OCI-M1 (cell line): ENCODE measurements around the gene RBFOX1.
"Not testable (repeated sequence)": the region's sequence is repeated elsewhere in the genome, so short reads cannot be mapped to it uniquely, and the experiment has no call there.

Source experiments
- DNase-seq: peaks from one replicate; lab custom pipeline; 2025; lab: John Stamatoyannopoulos, UW

Gene RBFOX1

DNA sequence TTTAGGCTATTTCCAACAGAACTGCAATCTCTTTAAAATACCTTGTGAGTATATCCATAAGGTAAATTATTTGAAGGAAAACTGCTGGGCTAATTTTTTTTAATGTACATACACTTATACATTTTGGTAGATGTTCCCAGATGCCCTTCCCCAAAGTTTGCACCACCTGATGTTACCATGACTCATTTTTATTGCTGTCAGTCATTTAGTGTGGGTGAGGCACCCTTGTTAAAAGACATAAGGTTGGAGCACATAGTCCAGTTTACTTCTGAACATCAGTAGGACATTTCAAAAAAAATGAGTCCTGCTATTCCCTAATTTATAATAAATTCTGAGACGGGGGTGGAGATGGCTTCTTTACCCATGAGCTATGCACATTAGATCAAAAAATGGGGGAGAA, 138.6 kb downstream of the RBFOX1 start:
- DNase-seq: no peak

DNA sequence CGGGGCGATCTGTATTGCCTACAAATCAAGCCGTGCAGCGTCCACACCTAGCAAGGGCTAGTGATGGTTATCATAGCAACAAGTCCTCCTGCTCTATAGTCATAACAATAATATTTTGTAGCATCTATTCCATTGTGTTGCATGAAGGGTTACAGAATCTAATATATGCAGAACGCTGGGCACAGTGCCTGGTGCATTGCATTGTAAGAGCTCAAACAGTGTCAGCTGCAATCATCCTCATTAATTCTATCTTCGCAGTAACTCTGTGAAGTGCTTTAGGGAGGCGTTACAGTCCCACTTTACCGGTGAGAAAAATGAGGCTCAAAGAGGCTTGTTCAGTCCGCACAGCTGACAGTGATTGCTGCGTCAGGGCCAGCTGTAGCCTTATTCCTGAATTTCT, 149.4 kb downstream of the RBFOX1 start:
- DNase-seq: no peak

DNA sequence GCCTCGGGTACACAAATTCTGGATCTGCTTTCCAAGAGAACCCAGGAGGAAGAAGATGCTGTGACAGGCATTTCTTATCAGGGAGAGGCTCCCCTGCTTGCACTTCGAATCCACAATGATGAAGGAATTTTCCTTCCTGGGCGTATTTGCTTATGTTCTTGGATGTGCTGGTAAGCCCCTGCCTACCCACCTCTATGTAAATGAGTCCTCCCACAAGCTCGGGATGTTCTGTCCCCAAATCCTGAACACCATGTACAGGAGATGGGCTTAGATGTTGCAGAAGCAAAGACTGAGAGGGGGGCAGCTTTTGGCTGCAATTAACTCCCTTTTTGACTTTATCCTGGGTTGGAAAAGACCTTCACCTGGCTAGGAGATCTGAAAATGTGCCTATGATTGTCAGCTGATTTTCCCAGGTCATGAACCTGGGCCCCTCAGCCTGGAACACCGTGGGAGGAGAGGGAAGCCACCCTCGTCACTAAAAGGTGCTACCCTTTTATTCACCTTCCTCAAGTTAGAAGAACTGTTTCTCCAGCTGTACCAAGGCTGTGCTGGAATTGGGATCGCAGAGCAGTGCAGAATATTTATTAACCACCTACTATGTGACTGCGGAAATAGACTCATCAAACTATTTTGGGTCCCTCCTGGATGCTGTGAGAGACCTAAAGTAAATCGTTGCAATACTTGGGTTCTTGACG, 150.1 kb downstream of the RBFOX1 start:
- DNase-seq: no peak

DNA sequence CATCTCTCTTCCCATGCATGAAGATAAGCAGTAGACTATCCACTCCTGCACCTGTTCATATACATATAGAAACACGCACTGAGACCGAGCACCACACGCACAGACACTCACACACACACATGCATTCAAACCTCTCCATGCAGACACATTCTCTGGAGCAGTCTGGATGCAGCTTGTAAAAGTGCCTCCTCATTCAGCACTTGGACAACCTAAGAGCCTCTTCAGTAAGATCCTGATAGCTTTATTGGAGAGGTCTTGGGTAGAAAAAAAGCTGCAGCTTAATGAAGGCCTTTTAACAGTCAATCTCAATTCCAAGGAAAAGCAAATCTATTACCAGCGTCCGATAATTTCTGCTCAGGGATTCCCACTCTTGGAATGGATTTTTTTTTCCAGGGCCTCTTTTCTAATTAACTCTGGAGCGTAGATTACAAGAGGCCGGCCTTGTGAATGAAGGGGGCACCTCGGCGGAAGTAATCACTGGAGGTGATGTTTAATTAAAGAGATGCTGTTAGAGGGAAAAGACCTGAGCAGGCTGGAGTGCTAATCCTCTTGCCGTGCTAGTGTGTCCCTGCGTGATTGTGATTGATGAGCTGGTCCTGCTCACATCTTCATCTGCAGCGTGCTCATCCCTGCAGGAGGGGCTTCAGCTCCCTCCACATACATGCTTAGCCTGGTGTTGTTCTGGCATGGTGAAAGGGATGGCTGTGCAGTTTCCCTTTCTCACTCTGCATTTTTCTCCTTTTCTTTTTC, 155.1 kb downstream of the RBFOX1 start:
- DNase-seq: no peak

- peak; percentile 1 for DNase-seq
Observed at GRCh38 chr16:7492122-7492521, 159.5 kb downstream of the RBFOX1 start.

DNA sequence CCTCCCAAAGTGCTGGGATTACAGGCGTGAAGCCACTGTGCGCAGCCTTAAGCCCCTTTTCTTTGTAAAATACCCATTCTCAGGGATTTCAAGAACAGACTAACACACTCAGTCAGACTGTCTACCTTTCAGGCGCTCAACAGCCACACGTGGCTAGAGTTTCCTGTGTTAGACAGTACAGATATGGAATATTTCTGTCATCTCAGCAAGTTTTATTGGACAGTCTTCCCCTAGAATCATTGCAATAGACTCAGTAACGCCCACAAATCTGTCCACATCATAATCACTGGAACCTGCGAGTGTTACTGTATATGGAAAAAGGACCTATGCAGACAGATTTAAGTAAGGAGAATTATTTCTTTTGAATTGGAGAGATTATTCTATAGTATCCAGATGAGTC, 160.5 kb downstream of the RBFOX1 start:
- DNase-seq: no peak

DNA sequence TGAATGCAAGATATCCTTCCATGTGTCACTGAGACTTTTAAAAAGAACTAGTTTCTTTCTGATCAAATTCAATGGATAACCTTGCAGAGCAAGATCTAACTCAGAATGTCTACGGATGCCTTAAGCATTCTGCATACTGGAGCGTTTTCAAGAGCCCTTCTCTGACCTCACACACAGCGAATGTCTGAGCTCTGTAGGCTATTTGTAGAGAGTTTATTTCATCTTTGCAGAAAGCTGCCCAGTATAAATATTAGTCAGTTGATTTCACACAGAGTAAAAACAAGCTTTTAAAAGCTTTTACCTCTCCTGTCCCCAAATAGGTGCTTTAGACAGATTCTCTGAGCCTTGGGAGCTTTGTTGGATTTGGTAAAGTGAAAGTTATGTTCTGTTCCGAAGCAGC, 165.0 kb downstream of the RBFOX1 start:
- DNase-seq: no peak

- DNase-seq: no peak
Observed at GRCh38 chr16:7501868-7502267, 169.2 kb downstream of the RBFOX1 start.

DNA sequence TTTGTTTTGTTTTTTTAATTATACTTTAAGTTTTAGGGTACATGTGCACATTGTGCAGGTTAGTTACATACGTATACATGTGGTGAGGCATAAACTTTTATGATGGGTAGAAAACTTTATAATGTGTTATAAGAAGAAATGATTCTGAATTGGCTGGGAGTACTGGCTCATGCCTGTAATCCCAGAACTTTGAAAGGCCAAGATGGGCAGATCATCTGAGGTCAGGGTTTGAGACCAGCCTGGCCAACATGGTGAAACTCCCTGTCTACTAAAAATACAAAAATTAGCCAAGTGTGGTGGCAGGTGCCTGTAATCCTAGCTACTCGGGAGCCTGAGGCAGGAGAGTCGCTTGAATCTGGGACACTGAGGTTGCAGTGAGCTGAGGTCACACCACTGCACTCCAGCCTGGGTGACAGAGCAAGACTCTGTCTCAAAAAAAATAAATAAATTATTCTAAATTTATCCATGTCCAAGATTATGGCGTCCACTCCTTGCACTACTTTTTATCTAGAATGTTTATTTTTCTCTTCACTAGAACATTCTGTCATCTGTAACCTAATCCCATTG, 170.0 kb downstream of the RBFOX1 start:
- DNase-seq: not testable (repeated sequence)

DNA sequence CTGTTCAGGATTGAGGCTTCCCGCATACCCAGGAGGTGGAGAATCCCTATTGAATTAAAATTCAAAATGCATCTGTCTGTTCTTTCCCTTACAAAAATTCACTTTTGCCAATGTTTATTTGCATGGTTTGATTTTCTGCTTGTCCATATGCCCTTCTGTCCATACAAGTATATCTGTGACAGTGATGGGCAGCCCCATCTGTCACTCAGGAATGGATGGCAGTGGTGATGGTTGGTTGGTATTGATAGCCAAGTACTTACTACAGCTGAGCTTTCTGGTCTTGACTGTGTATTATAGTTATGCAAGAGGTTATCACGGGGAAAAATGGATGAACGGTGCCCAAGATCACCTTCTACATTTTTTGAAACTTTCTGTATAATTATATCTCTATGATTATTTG, 171.0 kb downstream of the RBFOX1 start:
- DNase-seq: no peak

- no peak for DNase-seq
Observed at GRCh38 chr16:7504844-7505243, 172.2 kb downstream of the RBFOX1 start.

GRCh38 chr16:7505495-7505894, 172.8 kb downstream of the RBFOX1 start:
- no peak for DNase-seq

- no peak for DNase-seq
Observed at GRCh38 chr16:7506363-7506762, 173.7 kb downstream of the RBFOX1 start.

- no peak for DNase-seq
Observed at GRCh38 chr16:7508656-7509055, 176.0 kb downstream of the RBFOX1 start.

DNA sequence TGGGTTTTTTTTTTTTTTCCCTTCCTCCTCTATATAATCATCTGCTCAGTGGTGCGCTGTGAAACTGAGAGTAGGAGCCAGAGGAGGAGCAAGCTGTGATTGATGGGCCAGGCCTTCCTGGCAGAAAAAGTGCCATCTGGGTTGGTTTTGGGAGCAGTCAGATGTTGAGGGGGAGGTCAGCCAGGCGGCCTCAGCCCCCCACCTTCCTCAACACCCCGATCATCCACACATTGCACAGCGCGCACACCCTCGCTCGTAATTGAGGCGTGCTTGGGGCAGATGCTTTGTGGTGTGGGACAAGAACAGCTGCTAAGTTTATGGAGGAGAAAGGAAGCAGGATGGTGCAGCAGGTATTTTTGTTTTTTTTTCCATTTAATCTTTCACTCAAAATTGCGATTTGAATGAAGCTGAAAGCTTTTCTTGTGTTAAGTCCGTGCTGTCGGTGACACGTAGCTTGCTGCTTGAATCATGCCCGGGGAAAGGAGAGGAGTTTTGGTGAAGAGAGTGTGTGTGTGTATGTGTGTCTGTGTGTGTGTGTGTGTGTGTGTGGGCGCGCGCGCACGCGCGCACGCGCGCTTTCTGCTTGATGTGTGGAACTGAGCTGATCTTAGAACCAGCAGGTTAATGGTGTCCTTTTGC, 177.4 kb downstream of the RBFOX1 start:
- DNase-seq: no peak

- DNase-seq: no peak
Observed at GRCh38 chr16:7511549-7512260, 179.1 kb downstream of the RBFOX1 start.

DNA sequence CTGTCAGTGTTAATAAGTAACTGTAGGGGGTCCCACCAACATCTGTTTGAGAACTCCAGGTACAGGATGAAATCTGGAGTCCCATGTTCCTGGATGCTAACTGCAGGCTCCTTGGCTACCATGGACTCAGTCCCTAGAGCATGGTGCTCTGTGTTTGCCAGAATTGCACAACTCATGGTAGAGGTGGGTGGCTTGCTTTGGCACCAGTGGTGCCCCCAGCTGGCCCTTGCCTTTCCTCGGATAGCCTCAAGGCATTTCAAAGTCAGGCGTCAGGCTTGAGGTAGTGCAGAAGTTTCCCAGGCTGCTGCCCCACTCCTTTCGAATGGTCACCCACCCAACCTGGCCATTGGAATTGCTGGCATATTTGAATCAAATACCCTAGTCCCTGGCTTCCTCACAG, 179.9 kb downstream of the RBFOX1 start:
- no peak for DNase-seq

GRCh38 chr16:7513429-7513828, 180.8 kb downstream of the RBFOX1 start:
- DNase-seq: peak; percentile 46

DNA sequence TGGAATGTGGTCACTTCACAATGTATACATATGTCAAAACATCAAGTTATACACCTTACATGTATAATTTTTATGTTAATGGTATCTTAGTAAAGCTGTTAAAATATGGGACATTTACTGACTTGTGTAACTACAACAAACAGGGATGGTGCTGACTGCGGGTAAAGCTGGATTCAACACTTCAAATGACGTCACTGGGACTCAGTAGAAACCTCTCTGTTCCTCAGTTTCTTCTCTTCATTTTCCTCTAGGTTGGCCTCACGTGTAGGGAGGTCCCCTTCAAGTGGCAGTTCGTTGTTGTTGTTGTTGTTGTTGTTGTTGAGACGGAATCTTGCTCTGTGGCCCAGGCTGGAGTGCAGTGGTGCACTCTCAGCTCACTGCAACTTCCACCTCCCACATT, 182.9 kb downstream of the RBFOX1 start:
- no peak for DNase-seq

DNA sequence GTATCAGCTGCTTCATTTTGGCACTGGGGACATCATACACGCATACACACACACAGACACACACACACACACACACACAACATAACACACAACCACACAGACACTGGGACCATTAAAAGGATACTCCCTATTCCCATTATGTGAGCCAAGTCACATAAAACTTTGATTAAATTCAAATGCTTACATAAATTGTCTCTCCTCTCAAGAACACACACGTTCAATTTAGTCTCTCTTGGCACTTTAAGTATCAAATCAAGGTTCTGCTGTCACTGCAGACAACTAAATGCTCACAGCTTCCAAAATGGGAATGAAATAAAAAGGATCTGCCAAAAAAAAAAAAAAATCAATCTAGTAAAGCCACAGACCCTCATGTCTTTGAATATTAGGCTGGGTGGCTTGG, 184.9 kb downstream of the RBFOX1 start:
- DNase-seq: no peak

- no peak for DNase-seq
Observed at GRCh38 chr16:7518158-7518557, 185.5 kb downstream of the RBFOX1 start.

GRCh38 chr16:7521834-7522233, 189.2 kb downstream of the RBFOX1 start:
- no peak for DNase-seq
